Smooth muscle cell of the brain vasculature (primary cell): Measurements from ENCODE around the gene F2R.

Source experiments
- DNase-seq: peaks from one replicate; pipeline ENCODE4 v3.0.0-alpha.2; 2012; ENCODE audit warnings: low read depth, low spot score

The F2R gene

DNA sequence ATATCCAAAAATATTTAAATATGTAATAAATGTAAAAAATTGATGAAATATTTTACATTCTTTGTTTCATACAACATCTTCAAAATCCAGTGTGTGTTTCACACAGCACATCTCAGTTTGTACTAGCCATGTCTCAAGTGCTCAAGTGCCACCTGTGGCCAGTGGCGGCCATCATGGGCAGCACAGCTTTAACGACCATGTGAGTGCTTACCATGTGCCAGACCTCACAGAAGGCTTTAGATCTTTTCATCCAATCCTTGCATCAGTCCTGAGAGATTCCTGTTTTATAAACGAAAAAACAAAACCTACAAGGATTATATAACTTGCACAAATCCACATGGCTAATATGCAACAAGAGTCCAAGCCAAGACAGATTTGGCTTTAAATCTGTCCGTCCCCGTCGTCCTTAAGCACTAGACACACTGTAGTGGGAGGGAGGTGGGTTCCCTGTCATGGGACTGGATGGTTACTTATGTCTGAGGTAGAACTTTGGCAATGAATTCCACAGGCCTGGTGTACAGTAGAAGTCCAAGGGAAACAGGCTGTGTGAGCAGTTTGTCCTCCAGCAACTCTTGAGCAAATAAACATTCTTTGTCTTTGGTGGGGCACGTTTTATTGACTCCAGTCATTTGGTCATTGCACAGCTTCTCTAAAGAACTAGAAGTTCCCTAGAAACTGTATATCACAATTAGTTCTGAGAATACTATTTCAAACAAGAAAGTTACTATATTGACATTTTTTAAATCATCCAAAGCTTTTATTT, 25.0 kb upstream of the F2R start:
- no peak for DNase-seq

DNA sequence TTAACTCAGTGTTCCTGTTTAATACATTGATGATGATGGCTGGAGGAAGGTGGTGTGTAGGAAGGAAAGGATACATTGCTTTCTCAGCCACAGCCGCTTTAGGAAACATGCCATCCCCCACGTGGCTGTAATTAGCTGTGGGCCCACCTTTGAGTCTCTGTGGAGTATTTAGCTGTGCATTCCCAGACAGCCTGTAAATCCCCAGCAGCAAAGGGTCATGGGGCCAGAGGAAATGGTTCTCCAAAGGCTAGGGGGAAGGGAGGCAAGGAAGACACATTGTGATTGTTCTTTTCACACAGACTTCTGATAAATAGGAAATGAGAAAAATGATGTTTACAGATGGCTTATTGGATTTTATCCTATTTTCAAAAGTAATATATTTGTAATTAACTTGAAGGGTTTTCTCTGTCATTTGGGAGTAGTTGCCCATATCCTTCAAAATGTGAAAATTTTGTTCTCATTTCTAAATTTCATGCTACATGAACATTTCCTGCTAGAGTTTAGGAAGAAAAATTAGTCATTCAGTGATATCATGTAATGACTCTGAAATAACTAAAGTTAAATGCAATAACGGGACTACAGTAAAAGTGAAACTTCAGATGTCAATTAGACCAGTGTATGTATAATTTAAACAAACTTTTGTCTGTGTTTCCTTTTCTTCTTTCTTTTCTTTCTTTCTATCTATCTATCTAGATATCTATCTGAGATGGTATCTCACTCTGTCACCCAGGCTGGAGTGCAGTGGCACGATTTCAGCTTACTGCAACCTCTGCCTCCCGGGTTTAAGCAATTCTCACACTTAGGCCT, 24.3 kb upstream of the F2R start:
- DNase-seq: no peak

DNA sequence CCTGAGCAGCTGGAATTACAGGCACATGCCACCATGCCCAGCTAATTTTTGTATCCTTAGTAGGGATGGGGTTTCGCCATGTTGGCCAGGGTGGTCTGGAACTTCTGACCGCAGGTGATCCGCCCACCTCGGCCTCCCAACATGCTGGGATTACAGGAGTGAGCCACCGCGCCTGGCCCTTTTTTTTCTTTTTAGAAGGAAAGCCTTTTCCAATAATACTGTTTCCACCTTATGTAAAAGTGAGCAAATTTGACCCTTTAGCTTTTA, 23.7 kb upstream of the F2R start:
- DNase-seq: no peak

DNA sequence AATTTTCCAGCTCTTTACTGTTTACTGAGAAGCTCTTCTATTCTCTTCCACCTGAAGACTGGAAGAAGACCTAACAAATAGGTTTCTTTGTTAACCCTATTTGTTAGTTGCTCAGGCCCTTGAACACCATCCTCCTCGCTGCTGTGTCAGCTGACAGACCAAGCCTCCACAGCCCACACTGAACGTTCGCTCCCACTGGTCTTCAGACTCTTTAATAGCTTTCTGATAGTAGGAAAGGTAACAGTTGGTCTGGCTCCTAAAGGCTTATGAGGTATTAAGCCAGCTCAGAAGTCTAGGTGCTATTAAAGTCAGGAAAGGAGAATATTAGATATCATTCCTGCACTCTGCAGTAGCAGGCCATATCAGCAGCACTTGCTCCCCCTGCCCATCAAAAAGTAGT, 23.3 kb upstream of the F2R start:
- DNase-seq: no peak

DNA sequence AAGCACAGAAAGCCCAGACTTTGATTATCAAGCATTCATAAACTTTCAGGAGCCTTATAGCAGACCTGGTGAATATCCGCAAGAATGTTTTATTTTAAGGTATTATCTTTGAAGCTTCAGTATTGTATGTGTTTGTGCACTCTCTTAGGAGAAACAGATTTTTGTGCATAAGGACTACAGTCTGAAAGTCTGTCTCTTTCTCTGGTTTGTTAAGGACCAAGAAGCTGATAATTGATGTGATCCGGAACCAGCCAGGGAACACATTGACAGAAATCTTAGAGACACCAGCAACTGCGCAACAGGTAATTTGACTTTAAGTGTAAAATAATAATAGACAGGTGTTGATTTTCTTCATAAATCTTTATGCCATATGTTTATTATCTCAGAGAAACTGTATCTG, 22.8 kb upstream of the F2R start:
- no peak for DNase-seq

DNA sequence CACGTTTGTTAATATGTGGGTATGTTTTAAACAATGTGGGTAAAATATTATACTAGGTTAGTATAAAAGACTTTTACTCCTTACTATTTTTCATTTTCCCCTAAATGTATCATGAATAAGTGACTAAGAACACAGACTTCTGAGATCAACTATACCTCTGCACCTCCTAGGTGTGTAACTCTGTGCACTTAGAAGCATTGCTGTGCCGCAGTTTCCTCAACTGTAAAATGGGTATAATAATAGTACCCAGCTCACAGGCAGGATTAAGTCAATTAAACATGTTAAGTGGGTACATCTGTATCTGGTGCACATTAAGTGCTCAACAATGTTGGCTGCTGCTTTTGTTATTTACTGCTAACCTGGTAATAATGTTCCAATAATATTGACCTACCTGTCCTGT, 21.6 kb upstream of the F2R start:
- DNase-seq: no peak

- DNase-seq: no peak
Observed at GRCh38 chr5:76695346-76695745, 20.6 kb upstream of the F2R start.

DNA sequence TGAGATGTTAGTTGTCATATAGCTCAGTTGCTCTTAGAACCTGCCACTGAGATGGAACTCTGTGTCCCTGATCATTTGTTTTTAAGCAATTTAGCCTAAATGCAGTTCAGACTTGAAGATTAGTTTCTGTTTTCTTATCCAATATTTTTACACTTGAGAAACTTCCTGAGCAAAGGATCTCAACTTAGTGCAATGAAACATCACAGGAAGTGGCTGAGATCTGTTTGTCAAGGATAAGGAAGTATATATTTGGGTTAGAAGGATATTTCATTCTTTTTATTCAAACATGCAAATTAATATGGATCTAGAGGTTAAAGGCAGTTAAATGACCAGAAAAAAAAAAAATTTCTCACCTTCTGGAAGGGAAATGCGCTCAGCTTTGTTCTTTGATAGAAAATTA, 19.7 kb upstream of the F2R start:
- no peak for DNase-seq

- DNase-seq: no peak
Observed at GRCh38 chr5:76697670-76698069, 18.3 kb upstream of the F2R start.

GRCh38 chr5:76700571-76700970, 15.4 kb upstream of the F2R start:
- DNase-seq: no peak

GRCh38 chr5:76701298-76701697, 14.6 kb upstream of the F2R start:
- DNase-seq: peak; percentile 52

GRCh38 chr5:76703707-76704106, 12.2 kb upstream of the F2R start:
- no peak for DNase-seq

DNA sequence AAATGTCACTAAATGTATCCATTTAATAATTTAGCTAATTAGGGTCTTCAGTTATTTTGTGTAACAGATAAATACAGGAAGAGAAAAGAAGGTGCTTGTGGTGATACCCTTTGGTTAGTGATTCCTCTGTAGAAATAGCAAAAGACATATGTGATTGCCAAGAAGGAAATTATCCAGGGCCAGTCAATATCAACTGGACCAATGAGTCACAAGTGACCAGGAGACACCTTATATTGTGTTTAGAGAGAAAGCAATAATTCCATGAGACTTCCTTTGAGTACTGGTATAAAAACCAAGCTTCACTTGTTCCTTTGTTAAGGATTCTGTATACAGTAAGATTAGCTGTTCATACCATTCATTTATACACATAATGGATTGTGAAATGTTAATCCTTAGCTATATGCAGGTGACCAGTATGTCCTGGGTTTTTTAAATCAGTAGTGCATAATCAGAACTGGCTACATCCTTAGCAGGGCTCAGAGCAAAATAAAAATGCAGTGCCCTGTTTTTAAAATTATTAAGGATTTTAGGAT, 11.7 kb upstream of the F2R start:
- no peak for DNase-seq

GRCh38 chr5:76705574-76705973, 10.4 kb upstream of the F2R start:
- DNase-seq: no peak

- no peak for DNase-seq
Observed at GRCh38 chr5:76709762-76710161, 6.2 kb upstream of the F2R start.

- no peak for DNase-seq
Observed at GRCh38 chr5:76710991-76711390, 4.9 kb upstream of the F2R start.

DNA sequence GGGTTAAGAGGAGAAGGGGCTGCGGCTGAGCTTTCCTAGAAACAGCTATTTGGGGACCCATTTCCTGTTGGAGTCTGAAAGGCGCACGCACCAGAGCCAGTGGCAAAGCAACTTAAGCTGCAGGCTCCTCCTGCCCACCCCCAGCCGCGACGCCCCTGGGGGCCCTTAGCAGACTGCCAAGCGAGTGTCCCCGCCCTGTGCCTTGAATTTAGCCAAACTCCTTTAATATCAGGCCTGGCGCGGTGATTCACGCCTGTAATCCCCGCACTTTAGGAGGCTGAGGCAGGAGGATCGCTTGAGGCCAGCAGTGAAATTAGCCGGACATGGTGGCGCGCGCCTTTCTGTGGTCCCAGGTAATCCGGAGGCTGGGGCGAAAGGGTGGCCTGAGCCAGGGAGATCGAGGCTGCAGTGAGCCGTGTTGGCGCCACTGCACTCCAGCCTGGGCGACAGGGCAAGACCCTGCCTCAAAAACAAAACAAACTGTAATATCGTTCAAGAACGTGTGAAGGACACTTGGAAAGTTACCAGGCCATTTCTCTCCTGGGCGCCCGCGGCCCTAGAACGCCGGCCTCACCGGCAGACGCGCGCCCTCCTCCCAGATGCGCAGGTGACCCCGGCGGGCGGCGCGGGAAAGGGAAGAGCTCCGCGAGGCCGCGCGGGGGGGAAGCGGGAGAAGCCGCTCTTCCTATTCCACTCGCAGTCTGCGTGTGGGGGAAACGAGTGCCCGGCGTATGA, 1.0 kb upstream of the F2R start:
- DNase-seq: no peak

- DNase-seq: no peak
Observed at GRCh38 chr5:76715486-76715735, 515 bp upstream of the F2R start.

DNA sequence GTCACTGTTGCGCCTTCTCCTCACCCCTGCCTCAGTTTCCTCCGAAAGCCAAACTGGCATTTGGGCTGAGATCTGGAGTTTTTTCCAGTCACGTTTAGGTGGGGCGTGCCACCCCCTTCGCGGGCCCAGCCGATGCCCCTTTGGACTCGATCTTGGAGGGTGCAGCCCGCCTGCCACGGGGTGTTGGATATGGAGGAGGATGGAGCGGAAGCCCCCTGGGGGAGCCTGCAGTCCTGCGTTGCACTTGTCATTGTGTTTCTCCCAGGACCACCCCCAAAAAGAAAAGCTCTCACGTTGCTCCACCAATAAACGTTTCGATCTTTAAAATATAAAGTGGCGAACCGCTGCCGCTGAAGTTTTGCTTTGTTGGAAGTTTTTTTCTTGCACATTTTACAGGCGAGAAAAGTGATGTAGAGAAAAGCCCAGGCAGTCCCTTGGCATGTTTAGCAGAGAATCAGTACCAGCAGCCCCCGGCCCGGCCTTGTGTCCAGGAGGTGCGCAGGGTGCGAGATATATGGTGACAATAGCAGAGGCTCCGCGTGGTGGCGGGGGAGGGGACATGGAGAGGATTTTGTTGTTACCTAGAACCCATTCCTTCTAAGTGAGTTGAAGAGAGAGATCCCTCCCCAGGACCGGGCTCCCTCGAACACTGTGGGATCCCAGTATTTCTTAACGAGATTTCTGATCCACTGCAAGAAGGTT, 681 bp downstream of the F2R start:
- DNase-seq: no peak

GRCh38 chr5:76717222-76718083, 1.5 kb downstream of the F2R start:
- DNase-seq: no peak

DNA sequence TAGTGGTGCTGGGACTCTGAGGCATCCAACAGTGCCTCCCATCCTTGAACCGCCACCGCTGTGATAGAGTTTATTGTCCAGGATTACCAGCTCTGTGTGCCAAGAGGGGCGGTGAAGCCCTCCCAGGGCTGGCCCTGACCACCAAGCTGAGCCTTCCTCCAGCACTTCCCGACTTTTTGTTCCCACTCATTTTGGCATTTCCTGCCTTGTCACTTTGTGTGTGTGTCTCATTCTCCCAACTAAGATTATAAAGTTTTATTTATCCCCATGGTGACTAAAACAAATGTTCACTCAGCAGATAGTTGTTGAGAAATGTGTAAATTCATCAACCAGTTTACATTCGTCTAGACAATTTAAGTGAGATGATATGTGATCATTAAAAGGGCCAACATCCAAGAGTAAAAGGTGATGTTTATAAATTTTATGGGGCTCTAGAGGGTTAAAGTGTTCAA, 2.5 kb downstream of the F2R start:
- DNase-seq: no peak
